NOMO-1 treated with dmso at 0.1 percent for 144 hours (cell line): ENCODE measurements around the gene SORCS2.

Experiments
- DNase-seq: peaks from one replicate; lab custom pipeline; 2025; ENCODE audit not compliant: unreplicated experiment; lab: John Stamatoyannopoulos, UW

Gene SORCS2

DNA sequence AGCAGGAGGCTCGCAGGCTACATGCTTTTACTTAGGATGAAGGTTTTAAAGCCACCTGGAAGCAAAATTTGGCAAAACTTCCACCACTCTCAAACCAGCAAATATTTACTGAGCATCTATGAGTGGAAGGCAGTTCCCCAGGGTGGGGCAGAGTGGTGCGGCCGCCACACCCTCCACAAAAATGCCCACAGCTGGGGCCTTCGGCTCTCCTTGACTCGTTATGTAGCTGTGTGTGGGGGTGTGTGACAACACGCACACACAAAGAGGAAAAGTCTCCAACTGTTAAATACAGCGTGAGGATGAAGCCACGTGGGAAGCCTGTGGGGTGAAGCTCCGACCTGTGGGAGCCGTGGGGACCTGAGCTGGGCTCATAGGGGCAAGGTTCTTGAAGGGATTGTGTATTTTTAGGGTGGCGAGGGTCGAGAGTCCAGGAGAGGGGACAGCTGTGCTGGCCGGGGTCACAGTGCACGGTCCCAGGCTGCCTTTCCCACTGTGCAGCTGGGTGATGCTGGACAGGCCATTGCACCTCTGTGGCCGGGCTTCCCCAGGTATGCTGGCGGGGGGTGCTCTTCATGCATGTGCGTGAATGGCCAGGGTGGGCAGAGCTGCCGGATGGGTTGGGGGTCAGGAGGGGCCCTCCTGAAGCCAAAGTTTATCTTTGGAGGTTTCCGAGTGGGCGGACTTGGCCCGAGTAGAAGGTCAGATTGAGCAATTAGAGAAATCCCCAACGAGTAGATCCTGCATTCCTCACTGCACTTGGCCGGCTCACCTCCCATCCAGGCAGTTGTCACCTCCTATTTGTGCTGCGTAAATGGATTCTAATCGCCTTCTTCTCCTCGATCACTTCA lies 25.4 kb downstream of the SORCS2 start:
- DNase-seq = no peak

DNA sequence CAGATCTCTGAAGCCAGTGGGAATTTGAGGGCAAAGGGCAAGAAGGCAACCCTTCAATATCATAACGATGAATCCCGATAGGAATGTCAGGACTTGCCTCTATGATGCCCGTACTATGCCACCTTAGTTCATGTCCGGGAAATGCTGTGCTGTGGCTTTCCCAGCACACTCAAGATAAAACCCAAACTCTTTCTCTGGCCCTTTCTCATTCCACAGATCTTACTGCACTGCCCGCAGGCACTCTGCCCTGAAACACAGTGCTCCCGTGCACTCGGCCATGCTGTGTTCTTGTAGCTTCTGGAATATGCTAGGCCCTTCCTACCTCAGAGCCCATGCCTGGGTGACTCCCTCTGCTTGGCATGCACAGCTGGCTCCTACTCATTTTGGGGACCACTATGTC lies 26.3 kb downstream of the SORCS2 start:
- no peak for DNase-seq

DNA sequence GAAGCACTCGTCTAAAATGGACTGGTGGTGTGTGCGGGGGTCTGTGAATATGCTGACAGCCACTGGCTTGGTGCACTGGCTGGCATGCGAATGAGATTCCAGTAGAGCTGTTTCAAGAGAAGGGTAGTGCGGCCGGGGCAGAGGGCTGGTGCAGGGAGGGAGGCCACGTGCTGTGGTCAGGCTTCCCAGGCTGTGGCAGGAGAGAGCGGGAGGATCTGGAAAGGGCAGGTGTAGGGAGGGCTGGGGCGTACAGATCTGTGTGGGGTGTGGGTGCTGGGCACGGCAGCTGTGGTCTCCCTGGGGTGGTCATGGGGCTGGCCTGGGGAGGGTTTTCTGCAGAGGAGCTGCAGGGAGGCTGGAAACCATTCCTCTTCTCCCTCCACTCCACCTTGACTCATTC lies 30.2 kb downstream of the SORCS2 start:
- DNase-seq = no peak

DNA sequence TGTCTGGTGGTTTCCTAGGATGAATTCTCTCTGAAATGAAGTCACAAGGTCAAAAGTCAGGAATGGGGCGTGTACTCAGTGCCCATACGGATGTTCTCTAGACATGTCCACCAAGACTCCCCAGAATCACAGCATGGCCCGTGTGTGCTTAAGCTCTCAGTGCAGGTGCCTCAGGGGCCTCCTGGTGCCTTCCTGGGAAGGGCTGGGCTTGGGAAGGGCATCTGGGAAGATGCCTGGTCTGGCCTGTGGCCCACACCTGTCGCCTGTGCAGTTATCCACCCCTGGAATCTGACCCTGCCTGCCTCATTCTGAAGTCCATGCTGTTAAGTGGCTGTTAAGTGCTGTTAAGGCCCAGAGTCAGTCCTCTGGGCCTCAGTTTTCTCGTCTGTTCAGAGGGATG lies 31.2 kb downstream of the SORCS2 start:
- no peak for DNase-seq

DNA sequence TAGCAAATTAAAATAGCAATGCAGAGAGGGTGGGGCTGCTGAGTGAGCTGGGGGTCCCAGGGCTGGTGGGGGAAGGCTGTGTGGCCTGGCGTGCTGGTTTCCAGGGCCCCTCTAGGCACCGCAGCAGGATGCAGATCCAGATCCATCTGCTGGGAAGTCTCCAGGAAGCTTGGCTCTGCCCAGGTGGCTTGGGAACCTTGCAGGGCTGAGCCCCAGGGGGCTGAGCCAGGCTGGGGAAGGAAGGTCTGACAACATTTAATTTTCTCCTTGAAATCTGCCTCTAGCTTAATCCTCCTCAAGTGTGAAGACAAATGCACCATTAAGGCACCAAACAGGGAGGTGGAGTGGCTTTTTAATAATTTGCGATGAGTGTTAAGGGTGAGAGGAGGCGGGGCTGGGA lies 31.7 kb downstream of the SORCS2 start:
- DNase-seq = no peak

DNA sequence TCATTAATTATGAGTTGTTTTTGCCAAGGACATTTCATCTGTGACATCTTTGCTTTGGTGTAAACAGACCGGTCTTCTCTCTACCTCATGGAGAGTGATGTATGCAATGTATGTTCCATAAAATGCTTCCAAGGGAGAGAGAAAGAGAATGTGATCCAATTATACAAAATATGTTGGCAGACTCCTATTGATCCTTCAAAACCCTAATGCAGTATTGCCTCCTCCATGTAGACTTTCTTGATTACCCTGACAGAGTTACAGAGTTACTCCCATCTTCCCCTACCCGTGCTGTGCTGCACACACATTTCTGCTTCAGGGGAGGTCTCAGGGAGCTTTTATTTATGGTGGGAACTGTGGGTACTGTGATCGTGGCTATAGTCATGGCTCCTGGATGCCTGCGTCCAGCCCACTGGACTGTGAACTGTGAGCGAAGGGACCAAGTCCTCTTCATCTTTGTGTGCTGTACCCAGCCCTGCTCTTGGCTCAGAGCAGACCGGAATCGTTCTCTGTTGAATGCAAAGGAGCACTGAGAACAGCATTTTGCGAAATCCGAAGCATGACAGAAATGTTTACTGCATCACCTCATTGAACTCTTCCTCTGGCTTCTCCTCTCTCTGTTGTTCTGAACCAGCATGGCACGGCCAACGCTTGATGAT lies 32.7 kb downstream of the SORCS2 start:
- no peak for DNase-seq

DNA sequence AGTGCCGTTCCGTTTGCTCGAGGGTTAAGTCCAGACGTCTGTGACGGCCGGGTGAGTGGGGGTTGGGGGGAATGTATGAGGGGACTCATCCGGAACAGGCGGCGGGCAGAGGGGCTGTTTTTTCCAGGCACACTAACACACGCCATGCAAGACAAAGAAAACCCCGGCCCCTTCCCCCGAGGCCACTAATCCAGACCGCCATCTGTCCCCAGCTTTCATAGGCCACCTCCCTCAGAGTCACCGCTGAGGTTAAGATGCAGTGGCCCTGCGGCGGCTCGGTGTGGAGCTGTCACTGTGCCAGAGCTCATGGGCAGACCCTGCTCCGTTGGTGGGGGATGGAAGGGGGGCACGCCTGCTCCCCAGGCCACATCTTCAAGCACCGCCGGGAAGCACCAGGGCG lies 34.1 kb downstream of the SORCS2 start:
- no peak for DNase-seq

DNA sequence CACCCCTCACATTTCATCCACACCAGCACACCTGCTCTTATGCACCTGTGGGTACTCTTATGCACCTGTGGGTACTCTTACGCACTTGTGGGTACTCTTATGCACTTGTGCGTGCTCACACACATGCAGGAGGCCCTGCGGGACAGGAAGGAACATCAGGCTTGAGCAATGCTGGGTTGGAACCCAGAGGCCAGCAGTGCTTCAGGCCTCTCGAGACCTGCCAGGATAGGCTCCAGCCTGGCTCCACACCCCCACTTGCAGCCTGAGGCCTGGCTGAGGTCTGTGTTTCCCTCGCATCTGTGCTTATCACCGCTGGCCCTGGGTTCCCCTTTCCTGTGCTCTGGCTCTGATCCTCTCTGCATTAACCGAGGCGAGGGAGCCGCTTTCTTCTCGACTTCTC lies 34.7 kb downstream of the SORCS2 start:
- DNase-seq = no peak

DNA sequence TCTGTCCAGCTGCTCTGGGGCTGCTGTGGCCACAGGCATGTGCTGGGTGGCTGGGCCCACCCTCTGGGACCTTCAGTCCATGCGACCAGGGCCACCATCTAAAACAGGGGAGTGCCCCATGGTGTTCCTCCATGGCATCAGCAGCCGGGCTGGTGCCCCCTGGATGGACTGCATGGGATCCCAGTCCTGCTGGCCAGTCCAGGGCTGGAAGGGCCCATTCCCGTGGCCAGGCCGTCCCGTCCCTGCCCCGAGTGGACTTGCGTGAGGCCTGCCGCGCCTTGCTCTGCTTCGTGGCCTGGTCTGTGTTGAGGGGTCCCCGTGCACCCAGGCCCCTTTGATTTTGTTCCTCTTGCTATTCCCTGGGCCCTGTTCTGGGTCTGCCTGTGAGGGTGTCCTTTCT lies 36.4 kb downstream of the SORCS2 start:
- DNase-seq = no peak

DNA sequence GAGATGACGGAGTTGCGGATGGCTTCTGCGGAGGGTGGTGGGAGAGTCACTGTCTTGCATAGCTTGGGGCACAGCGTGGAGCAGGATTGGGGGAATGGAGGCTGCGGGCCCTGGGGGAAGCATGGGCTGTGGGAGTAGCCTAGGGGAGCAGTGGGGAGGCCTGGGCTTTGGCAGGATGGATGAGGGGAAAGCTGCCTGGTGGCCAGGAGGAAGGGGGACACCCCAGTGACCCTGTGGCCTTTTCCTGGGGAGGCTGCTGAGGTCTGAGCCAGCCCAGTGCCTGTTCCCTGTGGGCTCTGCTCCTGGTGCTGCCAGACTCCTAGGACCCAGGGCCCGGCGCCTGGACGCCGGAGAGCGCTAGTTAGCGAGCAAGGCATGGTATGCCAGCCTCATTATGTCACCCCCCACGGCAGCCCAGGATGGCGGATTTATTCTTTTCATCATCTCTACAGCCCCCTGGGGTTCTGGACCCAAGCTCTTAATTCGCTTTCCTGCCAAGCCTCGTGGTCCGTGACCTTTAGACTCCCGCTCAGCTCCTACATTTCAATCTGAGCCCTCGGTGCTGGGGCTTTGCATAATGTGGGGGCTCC lies 39.8 kb downstream of the SORCS2 start:
- DNase-seq = no peak

DNA sequence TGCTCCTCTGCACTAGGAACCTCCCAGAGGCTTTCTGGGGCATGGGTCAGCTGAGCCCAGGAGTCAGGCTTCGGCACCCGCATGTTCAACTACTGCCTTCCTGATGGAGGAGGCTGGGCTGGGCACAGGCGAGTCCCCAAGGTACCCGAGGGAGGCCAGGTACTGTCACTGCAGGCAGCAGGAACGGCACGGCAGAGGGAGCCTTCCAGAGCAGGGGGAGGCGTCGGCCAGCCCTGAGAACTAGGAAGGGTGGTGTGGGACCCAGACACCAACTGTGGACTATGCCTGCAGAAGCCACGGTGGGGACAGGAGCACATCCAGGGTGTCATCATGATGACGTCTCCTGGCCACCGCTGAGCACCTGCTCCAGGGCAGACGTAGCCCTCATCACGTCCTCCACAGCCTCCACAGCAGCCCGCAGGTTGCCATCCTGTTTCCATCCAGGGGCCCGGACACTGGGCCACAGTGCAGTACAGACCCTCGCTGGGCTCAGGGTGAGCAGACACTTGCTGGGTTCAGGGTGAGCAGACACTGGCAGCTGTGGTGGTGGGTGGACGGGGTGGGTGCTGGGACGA lies 40.8 kb downstream of the SORCS2 start:
- no peak for DNase-seq

DNA sequence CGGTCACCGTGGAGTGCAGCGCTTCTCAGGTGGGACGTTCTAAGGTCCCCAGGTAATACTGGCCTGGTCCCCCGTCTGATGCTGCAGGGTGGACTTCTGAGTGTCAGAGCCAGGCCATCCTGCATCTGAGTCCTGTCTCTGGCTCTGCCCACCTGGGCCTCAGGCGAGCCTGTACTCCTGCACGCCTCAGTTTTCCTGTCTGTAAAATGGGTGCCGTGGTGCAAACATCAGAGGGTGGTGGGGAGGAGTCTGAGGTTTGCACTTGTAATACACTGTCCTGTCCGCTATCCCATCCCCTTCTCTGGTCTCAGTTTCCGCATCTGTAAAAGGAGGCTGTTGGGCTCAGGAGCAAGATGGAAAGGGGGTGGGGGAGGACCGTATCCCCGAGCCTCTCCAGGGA lies 41.3 kb downstream of the SORCS2 start:
- no peak for DNase-seq

DNA sequence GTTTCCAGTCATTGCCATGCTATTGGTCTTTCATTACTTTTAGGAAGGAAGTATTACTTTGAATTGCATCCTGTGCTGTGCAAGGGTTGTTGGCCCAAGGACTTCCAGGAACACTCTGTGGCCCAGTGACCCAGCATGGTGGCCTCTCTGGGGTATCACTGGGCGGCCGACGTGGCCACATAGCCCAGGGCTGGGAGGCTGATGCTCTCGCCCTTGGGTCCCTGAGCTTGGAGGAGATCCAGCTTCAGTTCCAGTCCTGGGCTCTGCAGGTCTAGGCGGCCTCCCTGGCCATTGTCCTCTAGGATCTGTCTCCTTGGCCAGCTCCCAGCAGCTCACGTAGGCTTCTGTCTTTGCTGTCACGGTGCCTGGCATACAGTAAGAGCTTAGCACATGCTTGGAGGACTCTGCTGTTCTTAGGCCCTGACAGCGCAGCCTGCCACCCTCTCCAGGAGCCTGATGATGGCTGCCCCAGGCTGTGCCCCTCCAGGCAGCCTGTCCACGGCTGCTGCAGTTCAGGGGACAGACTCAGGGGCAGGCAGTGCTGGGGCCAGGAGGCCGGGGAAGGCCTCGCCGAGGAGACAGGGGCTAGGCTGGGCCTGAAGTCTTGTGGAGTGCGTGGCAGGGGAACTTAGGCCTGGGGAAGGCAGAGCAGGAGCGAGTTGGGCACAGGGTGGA lies 42.2 kb downstream of the SORCS2 start:
- no peak for DNase-seq

DNA sequence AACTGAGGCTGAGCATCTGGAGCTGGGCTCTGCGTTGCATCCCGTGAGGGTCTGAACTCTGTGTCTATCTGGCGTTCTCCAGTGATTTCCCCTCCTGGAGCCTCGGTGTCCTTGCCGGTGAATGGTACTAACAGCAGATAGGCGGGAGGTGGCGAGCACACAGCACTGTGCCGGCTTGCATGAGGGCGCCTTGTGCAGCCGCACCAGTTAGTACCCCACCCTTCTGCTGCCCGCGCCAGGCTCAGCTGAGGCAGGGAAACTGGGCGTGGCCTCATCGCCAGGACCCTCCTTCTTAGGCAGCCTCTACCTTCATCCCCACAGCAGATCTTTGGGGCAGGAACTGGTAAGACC lies 42.7 kb downstream of the SORCS2 start:
- DNase-seq = no peak

DNA sequence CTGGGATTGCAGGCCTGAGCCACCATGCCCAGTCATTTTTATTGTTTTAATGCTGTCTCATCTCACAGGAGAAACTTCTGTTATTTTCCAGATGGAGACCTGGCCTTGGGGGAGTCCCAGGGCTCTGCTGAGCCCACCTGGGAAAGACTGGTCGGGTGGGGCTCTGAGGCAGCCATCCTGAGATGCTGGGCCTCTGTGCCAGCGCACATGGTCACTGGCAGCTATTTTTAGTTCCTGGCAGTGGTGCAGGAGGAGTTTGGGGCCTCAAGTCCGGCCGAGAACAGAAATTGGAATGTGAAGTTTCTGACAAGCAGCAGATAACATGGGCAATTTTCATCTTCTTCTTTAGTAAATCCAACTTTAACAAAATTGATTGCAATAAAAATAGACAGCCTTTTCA lies 44.5 kb downstream of the SORCS2 start:
- DNase-seq = no peak

DNA sequence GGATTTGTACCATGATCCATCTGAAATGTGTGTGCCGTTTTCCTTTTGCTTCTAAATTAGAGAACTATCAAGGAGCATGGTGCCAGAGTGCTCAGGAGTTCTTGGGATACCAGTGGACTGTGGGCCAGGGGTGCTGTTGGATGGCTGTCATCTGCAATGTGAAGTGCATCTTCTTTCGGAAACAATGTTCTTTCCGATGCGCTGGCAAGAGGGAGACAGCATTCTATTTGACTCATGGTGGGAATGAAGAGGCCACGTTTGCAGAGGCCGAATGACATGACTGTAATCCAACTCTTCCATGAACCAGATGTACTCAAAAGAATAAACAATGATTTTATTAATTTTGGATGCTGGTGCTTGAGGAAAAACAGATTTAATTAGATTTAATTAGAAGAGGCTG lies 45.5 kb downstream of the SORCS2 start:
- DNase-seq = no peak

DNA sequence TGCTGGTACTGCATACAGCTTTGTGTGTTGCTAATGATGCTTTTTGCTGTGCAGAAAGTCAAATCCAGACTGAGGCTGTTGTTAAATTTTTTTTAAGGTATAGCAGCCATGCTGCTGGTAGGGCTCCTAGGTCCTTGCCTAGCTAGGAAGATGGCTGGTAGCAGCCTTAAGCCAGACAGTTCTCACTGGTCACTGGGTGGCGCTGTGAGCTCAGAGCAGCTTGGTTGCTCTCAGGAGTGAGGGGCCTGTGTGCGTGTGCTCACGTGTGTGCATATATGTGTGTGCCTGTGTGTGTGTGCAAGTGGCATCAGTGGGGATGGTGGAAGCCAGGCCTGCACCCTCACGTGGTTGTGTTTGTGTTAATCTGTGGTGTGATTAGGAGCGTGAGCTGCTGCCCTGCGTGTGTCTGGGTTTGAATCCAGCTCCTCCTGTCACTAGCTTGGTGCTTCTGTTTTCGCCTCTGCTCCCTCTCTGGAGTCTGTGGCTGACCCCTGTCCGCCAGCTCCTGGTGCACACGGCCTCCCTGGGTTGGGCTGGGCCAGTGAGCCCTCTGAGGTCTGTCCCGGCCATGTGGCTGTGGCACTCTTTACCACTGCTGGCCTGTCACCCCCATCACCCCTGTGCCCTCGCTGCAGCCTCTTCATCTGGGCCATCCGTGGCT lies 46.1 kb downstream of the SORCS2 start:
- DNase-seq = no peak

DNA sequence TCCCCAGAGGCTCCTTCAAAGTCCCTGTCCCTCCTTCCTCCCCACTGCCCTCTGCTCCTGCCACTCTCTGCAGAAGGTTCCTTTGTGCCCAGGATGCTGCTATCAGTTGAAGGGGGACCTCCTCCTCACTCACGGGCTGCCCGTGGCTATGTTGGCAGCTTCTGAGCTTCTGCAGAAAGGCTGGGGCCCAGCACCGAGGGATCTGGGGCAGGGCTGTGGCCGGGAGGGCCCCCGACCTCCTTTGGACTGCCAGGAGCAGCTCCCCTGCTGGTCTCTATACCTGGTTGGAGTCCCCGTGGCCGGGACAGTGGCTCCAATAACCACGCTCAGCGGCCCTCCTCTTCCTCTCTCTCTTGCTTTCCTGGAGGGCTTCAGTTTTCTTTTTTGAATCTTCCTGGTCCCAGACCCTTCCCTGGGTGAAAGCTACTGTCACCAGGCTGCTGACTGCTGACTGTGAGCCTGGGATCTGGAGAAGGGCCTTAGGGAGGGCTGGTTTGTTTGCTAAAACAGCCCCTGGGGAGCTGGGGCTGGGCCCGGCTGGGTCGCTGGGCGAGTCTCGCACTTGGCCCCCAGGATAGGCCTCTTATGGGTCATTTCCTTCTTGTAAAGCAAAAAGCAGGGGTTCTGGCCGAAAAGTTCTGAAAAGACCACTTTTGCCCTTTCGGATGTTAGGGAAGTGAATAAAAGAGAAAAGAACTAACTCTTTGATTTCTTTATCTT lies 46.9 kb downstream of the SORCS2 start:
- DNase-seq = no peak

DNA sequence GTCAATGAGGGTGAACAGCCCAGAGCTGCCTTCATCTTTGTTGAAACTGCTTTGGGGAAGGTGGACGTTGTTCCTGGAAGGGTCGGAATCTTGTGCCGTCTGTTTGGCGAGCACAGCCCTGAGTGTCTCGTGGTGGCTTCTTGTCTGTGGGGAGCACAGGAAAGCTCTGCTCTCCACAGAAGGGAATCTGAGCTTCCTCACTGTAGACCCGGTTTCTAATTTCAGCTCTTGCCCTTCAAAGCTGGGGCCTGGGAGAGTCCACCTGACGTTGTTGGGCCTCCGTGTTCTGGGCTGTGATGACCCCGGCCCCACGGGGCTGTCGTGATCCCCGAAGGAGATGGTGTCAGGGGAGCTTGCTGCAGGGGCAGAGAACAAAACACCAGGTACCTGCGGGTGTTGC lies 47.5 kb downstream of the SORCS2 start:
- no peak for DNase-seq

DNA sequence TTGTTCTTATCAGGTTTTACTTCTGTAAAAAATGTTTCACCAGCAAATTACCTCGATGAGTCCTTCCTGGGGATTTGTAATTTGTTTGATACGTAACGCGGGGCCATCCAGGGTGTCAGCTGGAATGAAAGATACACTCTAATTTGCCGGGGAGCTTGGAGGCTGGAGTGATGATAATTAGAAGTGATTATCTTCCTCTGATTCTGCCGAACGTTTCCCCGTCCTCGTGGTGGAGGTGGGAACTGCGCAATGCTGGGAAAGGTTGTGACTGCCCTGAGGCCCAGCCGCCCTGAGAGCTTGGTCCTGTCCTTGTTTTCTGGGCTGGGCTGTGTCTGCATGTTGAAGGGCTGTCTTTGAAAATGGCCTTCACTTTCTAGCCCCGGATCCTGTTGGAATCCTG lies 48.0 kb downstream of the SORCS2 start:
- DNase-seq = no peak
